H1 (cell line): ENCODE data around the gene MRPL27. TPM values are rescaled to one million over a fixed set of nuclear protein-coding genes. Genes with fewer than 3 reads are reported as not detected.

Experiments used
- CTCF ChIA-PET: fragments of 300-600 bp; sonication (Branson Sonifier 250); formaldehyde crosslinking; loops from one replicate; lab custom pipeline; 2021; ENCODE audit not compliant: partially characterized antibody; lab: Charles Lee
- POLR2A ChIA-PET: fragments of 300-600 bp; sonication (Branson Sonifier 250); formaldehyde crosslinking; loops from one replicate; lab custom pipeline; 2021; ENCODE audit warnings: inconsistent platforms; ENCODE audit not compliant: partially characterized antibody; lab: Charles Lee
- DNase-seq, 2 experiments: peaks; one replicate each; pipeline versions ENCODE4 v3.0.0 to v3.0.0-alpha.2; 2010 to 2022; ENCODE audit warnings: low spot score in 2 of 2, low read depth in 1 of 2, mixed read lengths in 1 of 2
- FAIRE-seq: peaks from 2 replicates; lab custom pipeline; 2011; peaks lifted over from hg19 to GRCh38; lab: Jason Lieb, UNC
- H2AFZ ChIP-seq: 2 replicates; pipeline ENCODE4 v1.8.1; 2012; ENCODE audit warnings: low read length, inconsistent platforms
- H2AK5ac ChIP-seq: 2 replicates; pipeline ENCODE4 v1.6.1; 2013; ENCODE audit warnings: low read depth, low read length
- H2BK120ac ChIP-seq: replicated peaks from 2 replicates; pipeline ENCODE3; 2013; ENCODE audit warnings: low read depth, low read length, inconsistent platforms
- H2BK12ac ChIP-seq: 2 replicates; pipeline ENCODE4 v1.6.1; 2013; ENCODE audit warnings: low read depth, low read length
- H2BK15ac ChIP-seq: 2 replicates; pipeline ENCODE4 v1.6.1; 2013; ENCODE audit warnings: low read length
- H2BK20ac ChIP-seq: 2 replicates; pipeline ENCODE4 v1.6.1; 2013; ENCODE audit warnings: low read length
- H2BK5ac ChIP-seq: 2 replicates; pipeline ENCODE4 v1.6.1; 2013; ENCODE audit warnings: low read depth, low read length
- H3K14ac ChIP-seq: 2 replicates; pipeline ENCODE4 v1.6.1; 2013; ENCODE audit warnings: inconsistent platforms; ENCODE audit not compliant: insufficient read length
- H3K18ac ChIP-seq: 2 replicates; pipeline ENCODE4 v1.6.1; 2013; ENCODE audit warnings: low read length; ENCODE audit errors: extremely low read depth
- H3K23ac ChIP-seq: 2 replicates; pipeline ENCODE4 v1.6.1; 2013; ENCODE audit warnings: inconsistent platforms; ENCODE audit not compliant: insufficient read length
- H3K23me2 ChIP-seq: 2 replicates; pipeline ENCODE4 v1.6.1; 2013; ENCODE audit warnings: low read depth, low read length
- H3K27ac ChIP-seq: 2 replicates; pipeline ENCODE4 v1.6.1; 2011; ENCODE audit warnings: low read depth, low read length, inconsistent platforms
- H3K27me3 ChIP-seq, 4 experiments: replicated peaks in 1 of 4; 1 replicate in 1 of 4; 2 replicates in 3 of 4; pipeline versions ENCODE4 v1.6.1 to v1.8.1; 2011 to 2013; ENCODE audit warnings: low read length in 3 of 4, mild to moderate bottlenecking in 3 of 4, inconsistent platforms in 2 of 4, mixed read lengths in 2 of 4, moderate library complexity in 1 of 4; ENCODE audit not compliant: control insufficient read depth in 3 of 4, insufficient read depth in 3 of 4; ENCODE audit errors: extremely low read depth in 1 of 4
- H3K36me3 ChIP-seq, 4 experiments: 2 replicates each; pipeline versions ENCODE4 v1.6.1 to v1.8.1; 2011 to 2013; ENCODE audit warnings: mild to moderate bottlenecking in 4 of 4, low read length in 3 of 4, moderate library complexity in 2 of 4, control low read depth in 1 of 4, inconsistent platforms in 1 of 4; ENCODE audit not compliant: insufficient read depth in 4 of 4, control insufficient read depth in 2 of 4
- H3K4ac ChIP-seq: replicated peaks from 2 replicates; pipeline ENCODE3; 2013; ENCODE audit warnings: low read length, low read depth, mixed read lengths, inconsistent platforms; ENCODE audit not compliant: insufficient read length
- H3K4me1 ChIP-seq, 4 experiments: replicated peaks in 1 of 4; 1 replicate in 1 of 4; 2 replicates in 3 of 4; pipeline versions ENCODE4 v1.6.1 to v1.8.1; 2011 to 2013; ENCODE audit warnings: low read length in 3 of 4, inconsistent platforms in 2 of 4, mixed read lengths in 1 of 4; ENCODE audit not compliant: insufficient read depth in 4 of 4, control insufficient read depth in 3 of 4
- H3K4me2 ChIP-seq, 2 experiments: 2 replicates each; pipeline versions ENCODE4 v1.6.1 to v1.8.1; 2011 to 2013; ENCODE audit warnings: low read depth in 2 of 2, low read length in 2 of 2, control low read depth in 1 of 2, inconsistent platforms in 1 of 2, mild to moderate bottlenecking in 1 of 2; ENCODE audit not compliant: insufficient read depth in 1 of 2
- H3K4me3 ChIP-seq, 4 experiments: fragments of 200-600, 300-600 bp in 1 of 4; sonication (generic), shearing (Covaris generic), sonication (Bioruptor Twin) in 1 of 4; 2 replicates each; pipeline versions ENCODE4 v1.5.1 to v1.8.1; 2011 to 2016; ENCODE audit warnings: low read length in 4 of 4, low read depth in 3 of 4, control low read depth in 2 of 4, inconsistent platforms in 2 of 4, mild to moderate bottlenecking in 2 of 4, mixed read lengths in 1 of 4, moderate library complexity in 1 of 4; ENCODE audit not compliant: insufficient read depth in 2 of 4; ENCODE audit errors: extremely low read depth in 1 of 4
- H3K56ac ChIP-seq: replicated peaks from 2 replicates; pipeline ENCODE3; 2013; ENCODE audit warnings: low read depth, mild to moderate bottlenecking, mixed read lengths, low read length, inconsistent platforms; ENCODE audit not compliant: insufficient read length
- H3K79me1 ChIP-seq: 2 replicates; pipeline ENCODE4 v1.6.1; 2013; ENCODE audit warnings: low read depth, low read length, control low read depth
- H3K79me2 ChIP-seq, 2 experiments: 2 replicates each; pipeline versions ENCODE4 v1.6.1 to v1.8.1; 2012 to 2013; ENCODE audit warnings: low read length in 2 of 2, mild to moderate bottlenecking in 2 of 2, inconsistent platforms in 1 of 2; ENCODE audit not compliant: insufficient read depth in 2 of 2, control insufficient read depth in 1 of 2
- H3K9ac ChIP-seq, 4 experiments: replicated peaks in 1 of 4; 1 replicate in 1 of 4; 2 replicates in 3 of 4; pipeline versions ENCODE4 v1.6.1 to v1.8.1; 2011 to 2013; ENCODE audit warnings: low read depth in 3 of 4, low read length in 3 of 4, control low read depth in 2 of 4, mild to moderate bottlenecking in 2 of 4, moderate library complexity in 2 of 4, inconsistent platforms in 1 of 4; ENCODE audit errors: extremely low read depth in 1 of 4
- H3K9me3 ChIP-seq, 2 experiments: 2 replicates each; pipeline versions ENCODE4 v1.6.1 to v1.8.1; 2012 to 2013; ENCODE audit warnings: mild to moderate bottlenecking in 2 of 2, moderate library complexity in 2 of 2, control low read depth in 1 of 2, inconsistent platforms in 1 of 2, low read depth in 1 of 2, low read length in 1 of 2, mixed read lengths in 1 of 2; ENCODE audit not compliant: insufficient read depth in 2 of 2
- H4K20me1 ChIP-seq, 2 experiments: replicated peaks in 1 of 2; 2 replicates each; pipeline versions ENCODE3 to v1.8.1; 2011 to 2013; ENCODE audit warnings: inconsistent platforms in 2 of 2, low read length in 2 of 2, mild to moderate bottlenecking in 1 of 2; ENCODE audit not compliant: insufficient read depth in 2 of 2, control insufficient read depth in 1 of 2
- H4K5ac ChIP-seq: 2 replicates; pipeline ENCODE4 v1.6.1; 2013; ENCODE audit warnings: low read length, low read depth, mixed read lengths, inconsistent platforms; ENCODE audit not compliant: insufficient read length
- H4K8ac ChIP-seq: 2 replicates; pipeline ENCODE4 v1.8.0; 2013; ENCODE audit warnings: mild to moderate bottlenecking, moderate library complexity, low read length, inconsistent platforms; ENCODE audit not compliant: insufficient read depth; ENCODE audit errors: extremely low read depth
- H4K91ac ChIP-seq: replicated peaks from 2 replicates; pipeline ENCODE3; 2013; ENCODE audit warnings: low read length, mixed read lengths, inconsistent platforms; ENCODE audit not compliant: insufficient read length
- CREB1 ChIP-seq: IDR thresholded peaks from 2 replicates; pipeline ENCODE4 v1.6.1; 2012; ENCODE audit warnings: inconsistent platforms
- CTBP2 ChIP-seq: IDR thresholded peaks from 2 replicates; pipeline ENCODE4 v1.7.0; 2011; ENCODE audit warnings: borderline replicate concordance, mild to moderate bottlenecking, moderate library complexity, mixed read lengths, low read length; ENCODE audit not compliant: insufficient read depth, insufficient read length
- E2F6 ChIP-seq: IDR thresholded peaks from 2 replicates; pipeline ENCODE4 v1.6.1; 2012; ENCODE audit warnings: inconsistent platforms
- EGR1 ChIP-seq: IDR thresholded peaks from 2 replicates; pipeline ENCODE4 v1.6.1; 2011; ENCODE audit warnings: low read depth, low read length, borderline replicate concordance
- GABPA ChIP-seq: IDR thresholded peaks from 2 replicates; pipeline ENCODE4 v1.6.1; 2011; ENCODE audit warnings: mild to moderate bottlenecking, low read length, moderate library complexity, borderline replicate concordance; ENCODE audit not compliant: insufficient read depth
- MAFK ChIP-seq: IDR thresholded peaks from 2 replicates; pipeline ENCODE4 v1.6.1; 2012; ENCODE audit warnings: low read depth, mild to moderate bottlenecking, improper control_type of control experiment, low read length
- MAX ChIP-seq: IDR thresholded peaks from 2 replicates; pipeline ENCODE4 v1.6.1; 2012; ENCODE audit warnings: inconsistent platforms
- RFX5 ChIP-seq: IDR thresholded peaks from 2 replicates; pipeline ENCODE4 v1.6.1; 2011; ENCODE audit warnings: low read depth, low read length, improper control_type of control experiment, borderline replicate concordance
- RNF2 ChIP-seq: fragments of 200-900, 300-1000 bp; sonication (generic); IDR thresholded peaks from 2 replicates; pipeline ENCODE4 v1.7.1; 2016; ENCODE audit warnings: borderline replicate concordance, low read depth, mild to moderate bottlenecking, antibody characterized with exemption, low read length; ENCODE audit not compliant: poor library complexity, severe bottlenecking; ENCODE audit errors: missing control alignments
- SIRT6 ChIP-seq: IDR thresholded peaks from one replicate; pipeline ENCODE4 v1.7.1; 2012; ENCODE audit warnings: low read length, inconsistent platforms
- TAF7 ChIP-seq: optimal IDR thresholded peaks from 2 replicates; pipeline ENCODE3; 2011; ENCODE audit warnings: low read depth, mild to moderate bottlenecking, inconsistent platforms, low read length, moderate library complexity, borderline replicate concordance
- TBP ChIP-seq: IDR thresholded peaks from 2 replicates; pipeline ENCODE4 v1.6.1; 2011; ENCODE audit warnings: low read depth, low read length, improper control_type of control experiment
- WGBS, 2 experiments: shearing (Covaris generic) in 1 of 2; methylation state at CpG; one replicate each; pipeline versions ENCODE4 v1.1.6 to v1.1.7; 2013 to 2015; ENCODE audit warnings: low lambda C conversion rate in 2 of 2, mixed read lengths in 2 of 2, inconsistent platforms in 1 of 2, low coverage in 1 of 2, missing lambda C conversion rate in 1 of 2; ENCODE audit not compliant: insufficient replicate concordance in 2 of 2, insufficient coverage in 1 of 2, insufficient read length in 1 of 2; ENCODE audit errors: extremely low coverage in 1 of 2, missing lambda C conversion rate in 1 of 2; 5-methylcytosine and 5-hydroxymethylcytosine counted together
- polyA plus RNA-seq, 7 experiments: library from polyadenylated mRNA; depleted of rRNA in 3 of 7; stranded (reverse) in 5 of 7; unstranded in 2 of 7; fragments of >200 nt in 5 of 7; fragments of 200-250 nt in 2 of 7; gene quantifications; 1 replicate in 5 of 7; 2 replicates in 1 of 7; 4 replicates in 1 of 7; pipeline versions ENCODE4 v1.2.1 to v1.2.3, GENCODE V29; 2011 to 2013; ENCODE audit warnings: missing spikeins in 2 of 7, mixed read lengths in 2 of 7
- total RNA-seq: library from RNA; stranded (reverse); fragmentation: NEBNext Ultra II Directional; extraction: Animal tissue kit (Norgen Biotek cat#: 25700); gene quantifications from 2 replicates; pipeline ENCODE4 v1.2.1, GENCODE V29; 2021

Gene MRPL27
- total and polyA plus RNA-seq, 2 of the 8 experiments (the other 6 are each of a cell fraction or from before 2014, with no cell fraction given): 75.6 to 135 TPM

GRCh38 chr17:50370052-50370451 lies 2.9 kb downstream of the MRPL27 start:
- no peak overlapping the region for H2BK120ac ChIP-seq
- peaks cover 0 to 17% of the 10 kb centered on the region in 2 experiments; a peak in 2 of 4 replicates for H3K79me2 ChIP-seq
- no peak overlapping the region for H3K4me3 ChIP-seq
- ChIA-PET CTCF (interaction anchor here (0.7 to 2.9 kb wide), 4 partner anchors 8 to 204 kb away, joined by 3 to 25 read pairs (median 10); partner anchors contain the start of gene LRRC59), POLR2A (interaction anchor here (1.0 to 20.2 kb wide), 3 partner anchors 9 to 29 kb away, joined by 4 to 313 read pairs (median 10); partner anchors contain the start of genes EME1, LRRC59 and MRPL27)
- peaks cover 4% of the 10 kb centered on the region; the same call in 1 of the 2 replicates for H3K23me2 ChIP-seq
- H4K20me1 ChIP-seq: peaks cover 4 to 9% of the 10 kb centered on the region in 2 experiments
- no peak overlapping the region for H2BK15ac ChIP-seq
- H3K4me1 ChIP-seq: peaks cover 0 to 11% (median under 1%) of the 10 kb centered on the region in 4 experiments; a peak in 2 of 7 replicates
- H3K79me1 ChIP-seq: no peaks in the 10 kb centered on the region; the same call in 1 of the 2 replicates
- 92% methylated on average over 5 of the region's 5 CpGs; no CpG with 5 or more reads in 1 of the 2 experiments for WGBS, 2 experiments
- H3K56ac ChIP-seq: no peak overlapping the region
- no peaks in the 10 kb centered on the region for H3K9me3 ChIP-seq
- H2AK5ac ChIP-seq: no peak overlapping the region
- no peak overlapping the region for H2BK20ac ChIP-seq
- H3K4me2 ChIP-seq: no peak overlapping the region
- H4K91ac ChIP-seq: no peak overlapping the region
- DNase-seq (no peak), FAIRE-seq (no peak)
- no peaks in the 10 kb centered on the region for H3K27me3 ChIP-seq
- H2BK5ac ChIP-seq: no peak overlapping the region
- H2BK12ac ChIP-seq: no peak overlapping the region
- H3K4ac ChIP-seq: no peak overlapping the region
- H3K18ac ChIP-seq: no peak overlapping the region
- H3K23ac ChIP-seq: no peak overlapping the region
- no peak overlapping the region for H4K5ac ChIP-seq
- no peak overlapping the region for H3K14ac ChIP-seq
- no peak overlapping the region for H2AFZ ChIP-seq
- H4K8ac ChIP-seq: no peak overlapping the region
- no peak overlapping the region for H3K9ac ChIP-seq
- TF ChIP-seq TBP (no peak), EGR1 (no peak), MAX (no peak), E2F6 (no peak), CREB1 (no peak), TAF7 (no peak), MAFK (no peak), SIRT6 (no peak), GABPA (no peak), RNF2 (no peak), RFX5 (no peak), CTBP2 (no peak)
- H3K36me3 ChIP-seq: peaks cover 17 to 41% (median 27%) of the 10 kb centered on the region in 4 experiments; a peak in 7 of 8 replicates
- no peak overlapping the region for H3K27ac ChIP-seq
